HG03439 (cell line): ENCODE results near the gene CENPF.
"Not testable (repeated sequence)": the region's sequence is repeated elsewhere in the genome, so short reads cannot be mapped to it uniquely, and the experiment has no call there.

Experiments used
- ATAC-seq: cut with Tn5 transposase; IDR thresholded peaks from one replicate; pipeline ENCODE4 v1.9.1; 2021; ENCODE audit warnings: mild to moderate bottlenecking, moderate library complexity; ENCODE audit not compliant: unreplicated experiment

Gene CENPF

GRCh38 chr1:214658175-214658574, 55.2 kb downstream of the CENPF start:
- no peak for ATAC-seq

GRCh38 chr1:214658785-214659184, 55.8 kb downstream of the CENPF start:
- ATAC-seq: no peak

- no peak for ATAC-seq
These were observed 57.2 kb downstream of the CENPF start for GRCh38 chr1:214660190-214660589.

- no peak for ATAC-seq
These were observed 57.9 kb downstream of the CENPF start for GRCh38 chr1:214660900-214661299.

GRCh38 chr1:214662223-214662785, 59.3 kb downstream of the CENPF start:
- ATAC-seq: no peak

GRCh38 chr1:214664651-214665433, 61.8 kb downstream of the CENPF start:
- ATAC-seq: no peak

- no peak for ATAC-seq
These were observed 62.7 kb downstream of the CENPF start for GRCh38 chr1:214665606-214666110.

- ATAC-seq: no peak
These were observed 63.7 kb downstream of the CENPF start for GRCh38 chr1:214666674-214667073.

- ATAC-seq: no peak
These were observed 67.1 kb downstream of the CENPF start for GRCh38 chr1:214670098-214670497.

GRCh38 chr1:214673029-214673428, 70.0 kb downstream of the CENPF start:
- not testable (repeated sequence) for ATAC-seq

- no peak for ATAC-seq
These were observed 70.6 kb downstream of the CENPF start for GRCh38 chr1:214673576-214673975.

- ATAC-seq: not testable (repeated sequence)
These were observed 72.5 kb downstream of the CENPF start for GRCh38 chr1:214675524-214675923.

GRCh38 chr1:214676747-214677146, 73.8 kb downstream of the CENPF start:
- no peak for ATAC-seq

GRCh38 chr1:214677945-214678344, 75.0 kb downstream of the CENPF start:
- no peak for ATAC-seq

- ATAC-seq: no peak
These were observed 75.4 kb downstream of the CENPF start for GRCh38 chr1:214678386-214678785.

- ATAC-seq: no peak
These were observed 80.6 kb downstream of the CENPF start for GRCh38 chr1:214683621-214684020.

GRCh38 chr1:214685906-214686305, 82.9 kb downstream of the CENPF start:
- no peak for ATAC-seq

- ATAC-seq: no peak
These were observed 83.5 kb downstream of the CENPF start for GRCh38 chr1:214686497-214686896.

- ATAC-seq: no peak
These were observed 85.9 kb downstream of the CENPF start for GRCh38 chr1:214688891-214689290.

- ATAC-seq: no peak
These were observed 91.8 kb downstream of the CENPF start for GRCh38 chr1:214694769-214695168.

- ATAC-seq: no peak
These were observed 95.6 kb downstream of the CENPF start for GRCh38 chr1:214698559-214698958.

- ATAC-seq: no peak
These were observed 97.4 kb downstream of the CENPF start for GRCh38 chr1:214700437-214700836.
